Suprapubic skin (tissue), 4 donors: ENCODE data around the gene PRELP. TPM values are rescaled to one million over a fixed set of nuclear protein-coding genes. Genes with fewer than 3 reads are reported as not detected.

Source experiments
- DNase-seq, 2 donors: peaks; one replicate each; pipeline ENCODE4 v3.0.0-alpha.2; 2019; ENCODE audit warnings: low spot score in 2 of 2
- H3K27ac ChIP-seq: fragments of 200-600 bp; sonication (generic); one replicate; pipeline ENCODE4 v1.5.1; 2019
- H3K27me3 ChIP-seq: fragments of 200-600 bp; sonication (generic); one replicate; pipeline ENCODE4 v1.5.1; 2019
- H3K36me3 ChIP-seq: fragments of 200-600 bp; sonication (generic); one replicate; pipeline ENCODE4 v1.5.1; 2019
- H3K4me1 ChIP-seq: fragments of 200-600 bp; sonication (generic); one replicate; pipeline ENCODE4 v1.5.1; 2019
- H3K4me3 ChIP-seq: fragments of 200-600 bp; sonication (generic); one replicate; pipeline ENCODE4 v1.5.1; 2019; ENCODE audit warnings: mild to moderate bottlenecking
- H3K9me3 ChIP-seq: fragments of 200-600 bp; sonication (generic); one replicate; pipeline ENCODE4 v1.5.1; 2019
- CTCF ChIP-seq, 2 donors: fragments of 200-600 bp in 1 of 2; fragments of 450-650 bp in 1 of 2; sonication (generic) in 1 of 2; IDR thresholded peaks; one replicate each; pipeline ENCODE4 v1.5.1; 2016 to 2019; ENCODE audit warnings: antibody characterized with exemption in 2 of 2, mild to moderate bottlenecking in 1 of 2, moderate library complexity in 1 of 2
- EP300 ChIP-seq: sonication (generic); formaldehyde crosslinking; IDR thresholded peaks from one replicate; pipeline ENCODE4 v1.6.1; 2017; ENCODE audit warnings: antibody characterized with exemption
- POLR2A ChIP-seq, 2 donors: fragments of 450-650 bp; IDR thresholded peaks; one replicate each; pipeline ENCODE4 v1.6.1; 2017; ENCODE audit warnings: antibody characterized with exemption in 2 of 2, mild to moderate bottlenecking in 2 of 2, moderate library complexity in 2 of 2
- POLR2AphosphoS5 ChIP-seq, 3 donors: sonication (generic); formaldehyde crosslinking; IDR thresholded peaks; one replicate each; pipeline ENCODE4 v1.6.1; 2017; ENCODE audit warnings: antibody characterized with exemption in 3 of 3
- WGBS: methylation state at CpG from one replicate; pipeline ENCODE4 v1.1.5; 2018; 5-methylcytosine and 5-hydroxymethylcytosine counted together
- total RNA-seq, 4 donors: library from RNA; depleted of rRNA; stranded (reverse); fragments of >200 nt; gene quantifications; one replicate each; pipeline ENCODE4 v1.1.0, GENCODE V29; 2016

The PRELP gene
- total RNA-seq, 4 donors from 2014 or later = 6.4 to 34.7 (median 18.0) TPM

GRCh38 chr1:203492082-203492747, 16.6 kb downstream of the PRELP start:
- H3K27ac ChIP-seq = no peak overlapping the region
- H3K4me3 ChIP-seq = no peak overlapping the region
- H3K4me1 ChIP-seq = peaks cover 11% of the 10 kb centered on the region
- no peaks in the 10 kb centered on the region for H3K9me3 ChIP-seq
- no peaks in the 10 kb centered on the region for H3K36me3 ChIP-seq
- 46% methylated on average over 8 of the region's 8 CpGs for WGBS
- DNase-seq = no peak
- H3K27me3 ChIP-seq = no peaks in the 10 kb centered on the region
- no peak for TF ChIP-seq EP300
- TF ChIP-seq CTCF (IDR thresholded peaks at IDR 0.05) = no peak
- TF ChIP-seq POLR2AphosphoS5 (IDR thresholded peaks at IDR 0.05) = no peak
- TF ChIP-seq POLR2A (IDR thresholded peaks at IDR 0.05) = no peak

GRCh38 chr1:203492748-203493130, 17.1 kb downstream of the PRELP start:
- 46% methylated on average over 6 of the region's 6 CpGs for WGBS
- no peaks in the 10 kb centered on the region for H3K27me3 ChIP-seq
- no peak overlapping the region for H3K4me3 ChIP-seq
- H3K4me1 ChIP-seq = peaks cover 6% of the 10 kb centered on the region
- TF ChIP-seq CTCF (IDR thresholded peaks at IDR 0.05) = no peak
- TF ChIP-seq POLR2AphosphoS5 (IDR thresholded peaks at IDR 0.05) = no peak
- no peak for TF ChIP-seq EP300
- no peak for TF ChIP-seq POLR2A (IDR thresholded peaks at IDR 0.05)
- DNase-seq = no peak
- no peaks in the 10 kb centered on the region for H3K9me3 ChIP-seq
- H3K36me3 ChIP-seq = no peaks in the 10 kb centered on the region
- H3K27ac ChIP-seq = no peak overlapping the region

GRCh38 chr1:203493901-203494300, 18.3 kb downstream of the PRELP start, which contains the start of gene OPTC:
Gene OPTC (plus strand): TSS chr1:203494153. CDS start chr1:203496006, 1,853 bp downstream.
- 79% methylated on average over 5 of the region's 5 CpGs for WGBS
- TF ChIP-seq EP300 = no peak
- TF ChIP-seq POLR2A (IDR thresholded peaks at IDR 0.05) = no peak
- no peak for TF ChIP-seq CTCF (IDR thresholded peaks at IDR 0.05)
- TF ChIP-seq POLR2AphosphoS5 (IDR thresholded peaks at IDR 0.05) = no peak

GRCh38 chr1:203495845-203496244, 20.2 kb downstream of the PRELP start:
- no peak overlapping the region for H3K27ac ChIP-seq
- DNase-seq = no peak
- 80% methylated on average over 7 of the region's 7 CpGs for WGBS

More at GRCh38 chr1:203493901-203494300, 18.3 kb downstream of the PRELP start, which contains the start of gene OPTC:
- Histone ChIP-seq H3K27me3 (no peaks in the 10 kb centered on the region), H3K4me3 (no peak within 1 kb of the TSS), H3K36me3 (no peaks in the 10 kb centered on the region), H3K4me1 (no peaks in the 10 kb centered on the region), H3K9me3 (no peaks in the 10 kb centered on the region), H3K27ac (no peak within 1 kb of the TSS)
- DNase-seq = no peak

More at GRCh38 chr1:203495845-203496244, 20.2 kb downstream of the PRELP start:
- Histone ChIP-seq H3K4me3 (no peak overlapping the region), H3K36me3 (no peaks in the 10 kb centered on the region), H3K9me3 (no peaks in the 10 kb centered on the region), H3K4me1 (no peaks in the 10 kb centered on the region), H3K27me3 (no peaks in the 10 kb centered on the region)
- TF ChIP-seq EP300 (no peak), POLR2A (IDR thresholded peaks at IDR 0.05) (no peak), POLR2AphosphoS5 (IDR thresholded peaks at IDR 0.05) (no peak), CTCF (IDR thresholded peaks at IDR 0.05) (no peak)
